Measurements from ENCODE around the gene ENOSF1.

ENOSF1 gene

DNA sequence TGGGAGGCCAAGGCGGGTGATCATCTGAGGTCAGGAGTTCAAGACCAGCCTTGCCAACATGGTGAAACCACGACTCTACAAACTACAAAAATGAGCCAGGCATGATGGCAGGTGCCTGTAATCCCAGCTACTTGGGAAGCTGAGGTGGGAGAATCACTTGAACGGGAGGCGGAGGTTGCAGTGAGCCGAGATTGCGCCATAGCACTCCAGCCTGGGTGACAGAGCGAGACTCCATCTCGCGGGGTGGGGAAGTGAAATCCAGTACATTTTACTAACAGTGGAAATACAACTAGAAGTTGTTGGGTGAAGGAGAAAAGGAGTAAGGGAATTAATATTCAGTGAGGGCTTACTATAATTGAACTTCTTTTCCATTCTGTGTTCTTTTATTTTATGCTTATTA, 13.2 kb upstream of the ENOSF1 start:
- Histone ChIP-seq H3K4me2 (ENCODE audit: insufficient read depth, low read length) (no peak overlapping the region), H3K79me2 (ENCODE audit: insufficient read depth, low read length) (no peaks in the 10 kb centered on the region), H3K4me1 (ENCODE audit: insufficient read depth, low read length) (no peaks in the 10 kb centered on the region), H3K4me3 (ENCODE audit: low read depth in 1 of 2, low read length in 2 of 2) (no peak overlapping the region), H3K9me3 (ENCODE audit: insufficient read depth, low read length, severe bottlenecking) (no peaks in the 10 kb centered on the region), H3K27me3 (ENCODE audit: insufficient read depth, low read length, poor library complexity) (no peaks in the 10 kb centered on the region), H4K20me1 (ENCODE audit: insufficient read depth, low read length) (no peaks in the 10 kb centered on the region), H3K9ac (ENCODE audit: low read depth, low read length) (no peak overlapping the region), H3K36me3 (ENCODE audit: insufficient read depth, low read length) (peaks cover 13% of the 10 kb centered on the region; the same call in 1 of the 2 replicates), H2AFZ (ENCODE audit: low read depth, low read length) (no peak overlapping the region), H3K27ac (ENCODE audit: low read length) (no peak overlapping the region)
- ATAC-seq (ENCODE audit: insufficient read depth, low read depth) (no peak), DNase-seq (no peak)
- TF ChIP-seq EZH2 (IDR thresholded peaks at IDR 0.05; ENCODE audit: borderline replicate concordance, low read depth, low read length, severe bottlenecking) = no peak
- TF ChIP-seq, protein P1, sequence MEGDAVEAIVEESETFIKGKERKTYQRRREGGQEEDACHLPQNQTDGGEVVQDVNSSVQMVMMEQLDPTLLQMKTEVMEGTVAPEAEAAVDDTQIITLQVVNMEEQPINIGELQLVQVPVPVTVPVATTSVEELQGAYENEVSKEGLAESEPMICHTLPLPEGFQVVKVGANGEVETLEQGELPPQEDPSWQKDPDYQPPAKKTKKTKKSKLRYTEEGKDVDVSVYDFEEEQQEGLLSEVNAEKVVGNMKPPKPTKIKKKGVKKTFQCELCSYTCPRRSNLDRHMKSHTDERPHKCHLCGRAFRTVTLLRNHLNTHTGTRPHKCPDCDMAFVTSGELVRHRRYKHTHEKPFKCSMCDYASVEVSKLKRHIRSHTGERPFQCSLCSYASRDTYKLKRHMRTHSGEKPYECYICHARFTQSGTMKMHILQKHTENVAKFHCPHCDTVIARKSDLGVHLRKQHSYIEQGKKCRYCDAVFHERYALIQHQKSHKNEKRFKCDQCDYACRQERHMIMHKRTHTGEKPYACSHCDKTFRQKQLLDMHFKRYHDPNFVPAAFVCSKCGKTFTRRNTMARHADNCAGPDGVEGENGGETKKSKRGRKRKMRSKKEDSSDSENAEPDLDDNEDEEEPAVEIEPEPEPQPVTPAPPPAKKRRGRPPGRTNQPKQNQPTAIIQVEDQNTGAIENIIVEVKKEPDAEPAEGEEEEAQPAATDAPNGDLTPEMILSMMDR (IDR thresholded peaks at IDR 0.05; ENCODE audit: borderline replicate concordance, extremely low read depth, low read length, poor library complexity, severe bottlenecking) = no peak

DNA sequence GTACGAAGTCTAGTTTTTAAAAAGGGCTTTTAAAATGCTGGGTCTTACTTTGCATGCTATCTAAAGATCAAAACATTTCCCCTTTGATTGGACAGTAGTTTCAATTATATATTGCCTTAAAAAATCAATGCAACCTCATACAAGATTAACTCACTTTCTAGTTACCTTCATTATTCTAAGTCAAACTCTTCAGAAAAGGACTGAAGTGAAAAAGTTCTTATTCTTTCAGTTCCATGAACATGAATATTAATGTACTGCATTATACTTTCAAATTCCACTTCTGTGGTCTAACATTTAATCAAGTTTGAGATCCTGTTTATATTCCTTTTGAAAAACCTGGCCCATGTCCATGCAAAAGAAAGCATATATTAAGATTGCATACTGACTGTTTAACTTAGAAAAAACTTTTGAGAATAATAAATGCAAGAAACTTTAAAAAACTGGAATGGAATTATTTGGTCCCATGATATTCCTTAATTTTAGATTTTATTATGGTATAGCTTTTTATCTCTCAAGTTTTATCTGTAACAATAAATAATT, 11.2 kb upstream of the ENOSF1 start:
- TF ChIP-seq, protein P1 (IDR thresholded peaks at IDR 0.05; ENCODE audit: borderline replicate concordance, extremely low read depth, low read length, poor library complexity, severe bottlenecking) = no peak
- TF ChIP-seq EZH2 (IDR thresholded peaks at IDR 0.05; ENCODE audit: borderline replicate concordance, low read depth, low read length, severe bottlenecking) = no peak
- Histone ChIP-seq H3K79me2 (ENCODE audit: insufficient read depth, low read length) (no peaks in the 10 kb centered on the region), H2AFZ (ENCODE audit: low read depth, low read length) (no peak overlapping the region), H3K27me3 (ENCODE audit: insufficient read depth, low read length, poor library complexity) (no peaks in the 10 kb centered on the region), H3K9me3 (ENCODE audit: insufficient read depth, low read length, severe bottlenecking) (no peaks in the 10 kb centered on the region), H3K9ac (ENCODE audit: low read depth, low read length) (no peak overlapping the region), H4K20me1 (ENCODE audit: insufficient read depth, low read length) (no peaks in the 10 kb centered on the region), H3K4me3 (ENCODE audit: low read depth in 1 of 2, low read length in 2 of 2) (no peak overlapping the region), H3K4me2 (ENCODE audit: insufficient read depth, low read length) (no peak overlapping the region), H3K27ac (ENCODE audit: low read length) (no peak overlapping the region), H3K36me3 (ENCODE audit: insufficient read depth, low read length) (peaks cover 10% of the 10 kb centered on the region; the same call in 1 of the 2 replicates), H3K4me1 (ENCODE audit: insufficient read depth, low read length) (no peaks in the 10 kb centered on the region)
- DNase-seq (no peak), ATAC-seq (ENCODE audit: insufficient read depth, low read depth) (no peak)

DNA sequence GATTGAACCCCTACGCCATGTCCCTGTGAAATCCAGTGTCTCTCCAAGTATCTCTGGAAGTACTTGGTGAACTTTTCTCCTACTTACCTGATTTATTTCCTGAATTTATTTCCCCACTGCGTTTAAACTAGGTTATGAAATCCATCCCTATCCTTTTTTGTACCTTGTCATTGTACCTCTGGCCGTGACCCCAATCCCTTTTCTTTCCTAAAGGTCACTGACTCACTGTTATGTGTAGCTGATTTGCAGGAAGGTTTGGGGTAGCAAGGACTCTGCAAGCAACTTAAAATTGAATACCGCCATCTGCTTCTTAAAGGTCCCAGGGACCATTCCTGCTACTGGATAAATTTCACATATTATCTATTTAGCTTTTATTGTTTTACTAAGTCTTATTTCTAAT, 4.6 kb upstream of the ENOSF1 start:
- no peak overlapping the region for H2AFZ ChIP-seq (ENCODE audit: low read depth, low read length)
- no peaks in the 10 kb centered on the region for H4K20me1 ChIP-seq (ENCODE audit: insufficient read depth, low read length)
- peaks cover 2% of the 10 kb centered on the region; the same call in 1 of the 2 replicates for H3K4me1 ChIP-seq (ENCODE audit: insufficient read depth, low read length)
- no peaks in the 10 kb centered on the region; the same call in 1 of the 2 replicates for H3K36me3 ChIP-seq (ENCODE audit: insufficient read depth, low read length)
- H3K79me2 ChIP-seq (ENCODE audit: insufficient read depth, low read length) = no peaks in the 10 kb centered on the region
- H3K27me3 ChIP-seq (ENCODE audit: insufficient read depth, low read length, poor library complexity) = no peaks in the 10 kb centered on the region
- H3K4me3 ChIP-seq (ENCODE audit: low read depth in 1 of 2, low read length in 2 of 2) = no peak overlapping the region
- no peak overlapping the region for H3K27ac ChIP-seq (ENCODE audit: low read length)
- DNase-seq (no peak), ATAC-seq (ENCODE audit: insufficient read depth, low read depth) (no peak)
- TF ChIP-seq EZH2 (IDR thresholded peaks at IDR 0.05; ENCODE audit: borderline replicate concordance, low read depth, low read length, severe bottlenecking) = no peak
- TF ChIP-seq, protein P1 (IDR thresholded peaks at IDR 0.05; ENCODE audit: borderline replicate concordance, extremely low read depth, low read length, poor library complexity, severe bottlenecking) = no peak
- H3K4me2 ChIP-seq (ENCODE audit: insufficient read depth, low read length) = no peak overlapping the region
- H3K9me3 ChIP-seq (ENCODE audit: insufficient read depth, low read length, severe bottlenecking) = peaks cover 8% of the 10 kb centered on the region
- H3K9ac ChIP-seq (ENCODE audit: low read depth, low read length) = no peak overlapping the region
